Central memory CD8-positive, alpha-beta T cell (primary cell): Measurements from ENCODE around the gene PELI3.

Source experiments
- ATAC-seq: fragments of 150-1000 bp; cut with Tn5 transposase; replicated peaks from 2 replicates; pipeline ENCODE4 v1.10.0; 2022; ENCODE audit warnings: mild to moderate bottlenecking, moderate FRiP score, moderate number of reproducible peaks; ENCODE audit not compliant: poor library complexity, severe bottlenecking; ENCODE audit errors: extremely low read depth
- DNase-seq, 2 donors: peaks; one replicate each; pipeline ENCODE4 v3.0.0; 2021; ENCODE audit warnings: low spot score in 2 of 2
- H3K27ac Mint-ChIP-seq: one replicate; pipeline ENCODE4 v1.8.0; 2022; ENCODE audit warnings: low read depth, mild to moderate bottlenecking, moderate library complexity, mixed read lengths
- H3K27me3 Mint-ChIP-seq: one replicate; pipeline ENCODE4 v1.8.0; 2022; ENCODE audit warnings: mixed read lengths
- H3K36me3 Mint-ChIP-seq: one replicate; pipeline ENCODE4 v1.8.0; 2022; ENCODE audit warnings: mild to moderate bottlenecking, moderate library complexity, mixed read lengths; ENCODE audit not compliant: insufficient read depth
- H3K4me1 Mint-ChIP-seq: one replicate; pipeline ENCODE4 v1.8.0; 2022; ENCODE audit warnings: mixed read lengths
- H3K4me3 Mint-ChIP-seq: one replicate; pipeline ENCODE4 v1.8.0; 2022; ENCODE audit warnings: mild to moderate bottlenecking, moderate library complexity, mixed read lengths
- H3K9me3 Mint-ChIP-seq: one replicate; pipeline ENCODE4 v1.8.0; 2022; ENCODE audit warnings: mixed read lengths

Gene PELI3

DNA sequence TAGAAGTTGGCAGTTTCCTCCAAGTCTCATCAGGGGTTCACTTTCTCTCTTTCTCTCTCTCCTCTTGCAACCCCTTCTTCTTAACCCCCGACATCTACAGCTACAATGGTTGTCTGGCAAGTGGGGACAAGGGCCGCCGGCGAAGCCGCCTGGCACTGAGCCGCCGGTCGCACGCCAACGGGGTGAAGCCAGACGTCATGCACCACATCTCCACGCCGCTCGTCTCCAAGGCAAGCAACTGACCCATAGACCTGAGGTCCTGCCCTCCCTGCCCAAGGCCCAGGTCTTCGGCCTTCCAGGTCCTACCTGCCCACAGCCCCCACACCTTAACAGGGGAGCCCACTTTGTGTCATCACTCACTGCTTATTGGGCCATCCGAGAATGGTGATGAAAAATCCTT lies 4.4 kb downstream of the PELI3 start:
- DNase-seq (no peak), ATAC-seq (no peak)
- H3K4me3 Mint-ChIP-seq = no peak overlapping the region
- peaks cover 10% of the 10 kb centered on the region for H3K4me1 Mint-ChIP-seq
- no peak overlapping the region for H3K27ac Mint-ChIP-seq
- H3K9me3 Mint-ChIP-seq = no peaks in the 10 kb centered on the region
- H3K27me3 Mint-ChIP-seq = no peaks in the 10 kb centered on the region
- peaks cover 13% of the 10 kb centered on the region for H3K36me3 Mint-ChIP-seq

DNA sequence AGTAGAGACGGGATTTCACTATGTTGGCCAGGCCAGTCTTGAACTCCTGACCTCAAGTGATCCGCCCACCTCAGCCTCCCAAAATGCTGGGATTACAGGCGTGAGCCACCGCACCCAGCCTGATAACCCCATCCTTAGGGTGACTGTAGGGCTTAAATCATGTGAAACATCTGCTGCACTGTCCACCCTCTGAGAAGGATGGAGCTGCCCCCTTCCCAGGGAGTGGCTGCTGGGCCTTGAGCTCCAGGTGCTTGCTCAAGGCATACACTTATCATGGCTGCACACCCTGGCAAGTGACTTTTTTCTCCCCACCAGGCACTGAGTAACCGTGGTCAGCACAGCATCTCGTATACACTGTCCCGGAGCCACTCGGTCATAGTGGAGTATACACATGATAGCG lies 5.3 kb downstream of the PELI3 start:
- Mint-ChIP-seq H3K9me3 (no peaks in the 10 kb centered on the region), H3K27me3 (no peaks in the 10 kb centered on the region), H3K36me3 (peaks cover 9% of the 10 kb centered on the region), H3K27ac (no peak overlapping the region), H3K4me1 (peaks cover 6% of the 10 kb centered on the region), H3K4me3 (no peak overlapping the region)
- ATAC-seq (no peak), DNase-seq (no peak)

DNA sequence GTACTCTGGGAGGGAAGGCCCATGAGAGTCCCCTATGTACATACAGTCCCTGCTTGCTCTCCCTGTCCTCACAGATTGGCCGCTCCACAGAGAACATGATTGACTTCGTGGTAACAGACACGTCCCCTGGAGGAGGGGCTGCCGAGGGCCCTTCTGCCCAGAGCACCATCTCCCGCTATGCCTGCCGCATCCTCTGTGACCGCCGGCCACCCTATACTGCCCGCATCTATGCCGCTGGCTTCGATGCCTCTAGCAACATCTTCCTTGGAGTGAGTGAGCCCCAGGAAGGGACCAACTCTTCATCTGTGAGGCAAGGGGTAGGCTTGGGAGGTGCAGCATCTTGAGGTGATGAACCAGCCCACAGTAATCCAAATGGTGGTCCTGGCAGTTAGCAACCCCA lies 6.5 kb downstream of the PELI3 start:
- Mint-ChIP-seq H3K36me3 (peaks cover 4% of the 10 kb centered on the region), H3K9me3 (no peaks in the 10 kb centered on the region), H3K27ac (no peak overlapping the region), H3K4me1 (peaks cover 8% of the 10 kb centered on the region), H3K27me3 (no peaks in the 10 kb centered on the region), H3K4me3 (no peak overlapping the region)
- ATAC-seq = no peak
- no peak for DNase-seq

DNA sequence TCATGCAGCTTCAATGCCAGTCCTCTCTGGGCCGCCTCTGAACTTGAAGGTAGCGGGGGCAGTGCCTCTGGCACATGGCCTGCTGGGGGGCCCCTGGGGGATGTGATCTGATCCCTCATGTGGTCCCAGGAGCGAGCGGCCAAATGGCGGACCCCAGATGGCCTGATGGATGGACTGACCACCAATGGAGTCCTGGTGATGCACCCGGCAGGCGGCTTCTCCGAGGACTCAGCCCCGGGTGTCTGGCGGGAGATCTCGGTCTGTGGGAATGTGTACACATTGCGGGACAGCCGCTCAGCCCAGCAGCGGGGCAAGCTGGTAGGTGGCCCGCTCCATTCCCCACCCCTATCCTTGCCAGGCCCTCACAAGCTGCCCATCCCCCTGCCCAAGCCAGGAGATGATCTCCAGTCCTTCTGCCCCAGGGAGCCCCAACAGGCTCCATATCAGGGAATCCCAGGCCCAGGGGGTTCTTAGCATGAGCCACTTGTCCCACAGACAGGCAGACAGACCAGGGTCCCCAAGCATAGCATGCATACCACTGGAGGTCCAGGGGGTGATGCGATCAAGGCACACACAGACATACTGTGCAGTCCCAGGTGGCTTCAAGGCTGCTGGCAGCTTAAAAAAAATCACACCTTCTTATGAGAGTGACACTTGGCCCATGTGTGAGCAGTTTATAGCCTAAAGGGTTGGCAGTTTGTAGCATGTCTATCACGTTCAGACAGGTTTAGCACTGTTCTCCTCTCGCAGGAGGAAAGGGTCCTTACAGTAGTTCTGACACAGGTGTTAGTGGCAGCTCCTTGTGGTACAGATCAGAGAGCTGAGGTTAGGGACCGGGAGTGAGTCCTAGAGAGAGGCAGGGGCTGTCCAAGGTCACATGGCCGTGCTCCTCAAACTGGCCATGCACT lies 7.2 kb downstream of the PELI3 start:
- Mint-ChIP-seq H3K27ac (no peak overlapping the region), H3K4me3 (no peak overlapping the region), H3K36me3 (peaks cover 4% of the 10 kb centered on the region), H3K9me3 (no peaks in the 10 kb centered on the region), H3K4me1 (peaks cover 15% of the 10 kb centered on the region), H3K27me3 (no peaks in the 10 kb centered on the region)
- ATAC-seq = no peak
- DNase-seq = no peak

DNA sequence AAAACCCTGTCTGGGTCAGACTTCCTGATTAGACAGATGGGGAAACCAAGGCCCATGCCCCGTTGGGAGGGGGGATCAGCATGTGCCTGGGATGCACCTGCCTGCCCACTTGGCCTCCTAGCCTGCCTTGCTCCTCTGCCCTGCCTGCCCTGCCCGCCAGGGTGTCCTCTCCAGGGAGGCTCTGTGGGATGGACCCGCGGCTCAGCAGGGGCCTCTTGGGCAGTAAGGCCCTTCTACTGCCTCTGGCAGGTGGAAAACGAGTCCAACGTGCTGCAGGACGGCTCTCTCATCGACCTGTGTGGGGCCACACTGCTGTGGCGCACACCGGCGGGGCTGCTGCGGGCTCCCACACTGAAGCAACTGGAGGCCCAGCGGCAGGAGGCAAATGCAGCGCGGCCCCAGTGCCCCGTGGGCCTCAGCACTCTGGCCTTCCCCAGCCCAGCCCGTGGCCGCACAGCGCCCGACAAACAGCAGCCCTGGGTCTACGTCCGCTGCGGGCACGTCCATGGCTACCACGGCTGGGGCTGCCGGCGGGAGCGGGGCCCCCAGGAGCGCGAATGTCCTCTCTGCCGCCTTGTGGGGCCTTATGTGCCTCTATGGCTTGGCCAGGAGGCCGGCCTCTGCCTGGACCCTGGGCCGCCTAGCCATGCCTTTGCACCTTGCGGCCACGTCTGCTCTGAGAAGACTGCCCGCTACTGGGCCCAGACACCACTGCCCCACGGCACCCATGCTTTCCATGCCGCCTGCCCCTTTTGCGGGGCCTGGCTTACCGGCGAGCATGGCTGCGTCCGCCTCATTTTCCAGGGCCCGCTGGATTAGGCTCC lies 8.9 kb downstream of the PELI3 start:
- Mint-ChIP-seq H3K4me1 (peaks cover 24% of the 10 kb centered on the region), H3K9me3 (no peaks in the 10 kb centered on the region), H3K27ac (no peak overlapping the region), H3K36me3 (peaks cover 9% of the 10 kb centered on the region), H3K27me3 (no peaks in the 10 kb centered on the region), H3K4me3 (no peak overlapping the region)
- DNase-seq (no peak), ATAC-seq (no peak)

DNA sequence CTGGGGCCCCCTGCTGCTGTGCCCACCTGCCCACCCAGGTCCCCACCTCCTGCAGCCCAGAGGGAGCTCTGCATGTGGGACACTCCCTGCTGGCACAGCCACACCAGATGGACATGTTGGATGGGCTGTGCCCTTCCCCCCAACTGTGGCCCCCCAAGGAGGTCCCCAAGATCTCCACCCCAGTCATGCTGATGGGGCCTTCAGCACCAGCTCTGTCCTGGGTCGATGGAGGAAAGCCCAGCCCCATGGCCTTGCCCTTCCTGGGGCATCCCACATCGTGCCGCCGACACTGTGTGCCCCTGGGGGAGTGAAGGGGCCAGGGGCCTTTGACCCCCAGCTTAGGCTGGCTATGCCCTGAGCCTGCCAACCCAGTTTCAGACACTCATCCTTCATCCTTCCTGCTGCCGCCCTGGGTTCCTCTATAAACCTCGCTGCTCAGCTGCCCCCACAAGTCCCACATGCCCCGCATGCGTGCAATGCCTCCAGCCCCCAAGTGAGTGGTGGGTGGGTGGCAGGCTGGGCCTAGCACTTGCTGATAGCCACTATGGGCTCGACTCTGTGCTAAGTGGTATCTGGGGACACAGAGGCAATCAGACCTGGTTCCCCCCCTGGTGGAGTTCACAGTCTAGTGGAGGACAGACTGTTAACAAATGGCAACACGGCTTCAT lies 9.6 kb downstream of the PELI3 start:
- peaks cover 24% of the 10 kb centered on the region for H3K4me1 Mint-ChIP-seq
- no peak for ATAC-seq

DNA sequence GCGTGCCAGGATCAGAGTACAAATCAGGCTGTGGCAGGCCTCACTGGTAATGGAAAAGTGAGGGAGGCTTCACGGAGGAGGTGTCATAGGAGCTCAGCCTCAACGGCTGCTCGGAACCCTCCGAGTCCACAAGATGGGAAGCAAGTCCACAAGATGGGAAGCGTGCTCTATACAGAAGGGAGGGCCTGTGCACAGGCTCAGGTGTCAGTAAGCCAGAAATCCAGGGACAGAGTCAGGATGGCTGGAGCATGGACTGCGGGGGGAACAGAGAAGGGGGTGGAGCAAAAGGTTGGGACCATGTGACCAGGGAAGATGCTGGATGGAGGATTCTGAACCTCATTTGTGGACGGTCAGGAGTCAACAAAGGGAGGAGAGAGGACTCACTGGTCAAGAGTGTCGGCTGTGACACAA lies 10.1 kb downstream of the PELI3 start:
- H3K4me1 Mint-ChIP-seq = peaks cover 24% of the 10 kb centered on the region
- H3K27me3 Mint-ChIP-seq = no peaks in the 10 kb centered on the region
- no peak for DNase-seq
- H3K4me3 Mint-ChIP-seq = no peak overlapping the region
- peak overlapping the region; percentile 37 for H3K27ac Mint-ChIP-seq
- no peak for ATAC-seq
- no peaks in the 10 kb centered on the region for H3K9me3 Mint-ChIP-seq
- H3K36me3 Mint-ChIP-seq = peaks cover 9% of the 10 kb centered on the region

More for the DNA sequence above, 9.6 kb downstream of the PELI3 start:
- DNase-seq = no peak
- Mint-ChIP-seq H3K4me3 (no peak overlapping the region), H3K27me3 (no peaks in the 10 kb centered on the region), H3K9me3 (no peaks in the 10 kb centered on the region), H3K27ac (peak overlapping the region; percentile 37), H3K36me3 (peaks cover 9% of the 10 kb centered on the region)

DNA sequence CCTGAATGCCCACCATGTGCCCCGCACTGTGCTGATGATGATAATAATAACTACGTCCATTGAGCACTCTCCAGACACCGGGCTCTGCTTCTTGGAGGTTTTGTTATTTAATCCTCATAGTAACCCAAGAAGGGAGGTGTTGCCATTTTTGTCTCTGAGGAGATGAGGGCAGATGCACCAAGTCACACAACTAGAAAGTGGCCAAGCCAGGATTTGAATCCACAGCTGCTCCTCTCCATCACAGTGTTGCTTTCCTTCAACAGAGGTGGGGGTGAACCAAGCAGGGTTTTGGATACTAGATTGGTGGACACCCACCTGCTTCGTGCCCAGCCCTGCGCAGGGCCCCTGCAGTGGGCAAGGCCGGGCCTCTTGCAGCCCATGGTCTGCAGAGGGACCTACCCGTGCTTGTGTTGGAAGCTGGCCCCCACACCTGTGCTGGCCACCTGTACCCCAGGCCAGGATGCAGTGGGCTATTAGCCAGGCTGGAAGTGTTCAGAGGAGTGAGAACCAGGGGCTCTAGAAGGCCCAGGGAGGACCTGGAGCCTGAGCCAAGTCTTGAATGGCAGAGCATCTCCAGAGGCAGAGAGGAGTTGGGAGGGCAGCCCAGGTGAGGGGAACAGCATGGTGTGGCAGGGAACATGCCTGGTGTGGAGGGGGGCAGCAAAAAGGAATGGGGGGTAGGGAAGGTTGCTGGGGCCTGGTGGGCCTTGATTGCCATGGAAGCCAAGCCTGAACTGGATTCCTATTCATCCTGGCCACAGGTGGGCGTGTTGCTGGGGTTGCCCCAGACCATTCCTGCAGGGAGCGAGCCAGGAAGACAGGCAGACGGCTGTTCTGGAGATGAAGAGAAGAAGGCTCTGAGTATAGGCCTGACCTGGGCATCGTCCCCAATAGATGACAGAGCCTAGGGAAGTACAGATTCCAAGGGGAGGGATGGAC lies 10.8 kb downstream of the PELI3 start:
- Mint-ChIP-seq H3K27ac (no peak overlapping the region), H3K36me3 (peaks cover 10% of the 10 kb centered on the region), H3K4me3 (no peak overlapping the region)

DNA sequence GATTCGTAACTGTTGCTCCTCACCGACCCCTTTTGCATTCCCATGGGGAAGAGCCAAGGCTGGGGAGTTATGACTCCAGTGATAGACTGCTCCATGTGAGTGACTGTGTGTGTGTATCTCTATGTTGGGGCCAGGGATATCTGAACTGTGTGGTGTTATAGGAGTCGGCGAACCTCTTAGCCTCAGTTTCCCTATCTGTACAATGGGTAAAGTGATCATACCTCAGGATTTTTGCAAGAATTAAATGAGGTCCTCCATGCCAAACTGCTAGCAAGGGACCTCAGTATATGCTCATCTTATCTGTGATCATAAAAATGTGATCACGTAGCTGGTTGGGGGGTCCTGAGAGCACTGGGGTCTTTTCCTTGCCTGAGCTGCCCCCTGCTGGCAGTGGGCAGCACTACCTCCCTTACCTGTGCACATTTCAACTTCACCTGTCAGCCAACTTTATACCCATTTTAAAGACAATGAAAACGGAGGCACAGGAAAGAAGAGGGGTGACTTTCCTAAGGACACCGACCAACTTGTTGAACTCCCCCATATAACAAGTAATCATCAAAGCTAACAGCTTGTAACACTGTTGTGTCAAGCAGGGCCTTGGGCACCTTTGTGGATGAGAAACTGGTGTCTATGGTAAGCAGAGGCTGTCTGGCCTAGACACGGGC lies 12.2 kb downstream of the PELI3 start:
- ATAC-seq (no peak), DNase-seq (no peak)
- Mint-ChIP-seq H3K27me3 (no peaks in the 10 kb centered on the region), H3K4me1 (peaks cover 30% of the 10 kb centered on the region), H3K4me3 (peak overlapping the region; percentile 89), H3K36me3 (peaks cover 14% of the 10 kb centered on the region), H3K9me3 (no peaks in the 10 kb centered on the region), H3K27ac (peak overlapping the region; percentile 65)

More for the DNA sequence above, 10.8 kb downstream of the PELI3 start:
- no peak for ATAC-seq
- DNase-seq = no peak
- Mint-ChIP-seq H3K9me3 (no peaks in the 10 kb centered on the region), H3K27me3 (no peaks in the 10 kb centered on the region), H3K4me1 (peaks cover 29% of the 10 kb centered on the region)

DNA sequence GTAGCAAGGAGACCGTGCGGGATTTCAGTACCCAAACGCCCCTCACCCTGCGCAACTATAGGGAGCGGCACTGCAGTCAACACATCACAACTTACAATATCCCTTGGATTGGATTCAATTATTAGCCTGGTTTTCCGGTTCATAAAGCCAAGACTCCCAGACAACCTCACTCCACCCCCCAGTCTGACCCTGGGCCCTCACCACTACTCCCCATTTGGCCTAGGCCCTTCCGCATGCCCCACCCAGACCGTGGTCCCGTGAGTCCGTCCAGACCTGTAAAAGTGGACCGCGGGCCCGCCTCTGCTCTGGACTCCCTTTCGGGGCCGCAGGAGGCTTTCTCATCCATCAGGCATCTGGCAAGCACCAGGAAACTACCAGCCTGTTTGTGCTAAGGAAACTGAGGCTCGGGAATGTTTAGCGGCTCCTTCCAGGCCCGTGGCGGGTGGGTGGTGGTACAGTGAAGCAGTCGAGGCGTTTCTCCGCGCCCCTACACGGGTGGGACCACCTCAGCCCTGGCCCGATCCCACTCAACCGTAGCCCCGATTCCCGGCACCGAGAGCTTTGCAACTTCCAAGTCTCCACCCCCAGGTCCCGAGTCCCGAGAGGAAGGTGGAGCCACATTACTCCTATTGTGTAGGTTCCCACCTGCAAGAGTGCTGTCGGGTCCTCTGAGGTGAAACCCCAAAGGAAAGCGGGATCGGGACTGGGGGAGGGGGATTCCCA lies 12.8 kb downstream of the PELI3 start:
- no peaks in the 10 kb centered on the region for H3K9me3 Mint-ChIP-seq
- peaks cover 30% of the 10 kb centered on the region for H3K4me1 Mint-ChIP-seq

More for the DNA sequence above, 12.8 kb downstream of the PELI3 start:
- no peaks in the 10 kb centered on the region for H3K27me3 Mint-ChIP-seq
- peak overlapping the region; percentile 89 for H3K4me3 Mint-ChIP-seq
- peak overlapping the region; percentile 65 for H3K27ac Mint-ChIP-seq
- peaks cover 9% of the 10 kb centered on the region for H3K36me3 Mint-ChIP-seq
- ATAC-seq (no peak), DNase-seq (no peak)
